ENCODE results near the gene DNAJC8.

The DNAJC8 gene

DNA sequence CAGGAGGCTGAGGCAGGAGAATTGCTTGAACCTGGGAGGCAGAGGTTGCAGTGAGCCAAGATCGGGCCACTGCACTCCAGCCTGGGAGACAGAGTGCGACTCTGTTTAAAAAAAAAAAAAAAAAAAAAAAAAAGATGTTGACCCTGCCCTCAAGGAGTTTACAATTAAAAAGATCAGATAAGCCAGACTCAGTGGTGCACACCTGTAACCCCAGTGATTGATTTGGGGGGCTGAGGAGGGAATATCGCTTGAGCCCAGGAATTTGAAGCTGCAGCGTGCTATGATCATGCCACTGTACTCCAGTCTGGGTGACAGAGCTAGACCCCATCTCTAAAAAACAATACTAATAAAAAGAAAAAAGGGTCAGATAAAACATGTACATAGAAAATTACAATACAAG, 24.9 kb upstream of the DNAJC8 start:
- no peak for TF ChIP-seq CTCF (IDR thresholded peaks at IDR 0.05; ENCODE audit: insufficient read depth, low read length, missing control alignments)
- CTCF ChIA-PET = interaction anchor here (1.2 to 12.3 kb wide), 2 partner anchors 9 to 346 kb away, joined by 3 to 148 read pairs; no protein-coding TSS in a partner anchor
- POLR2A ChIA-PET = interaction anchor here (1.5 kb wide), 1 partner anchor 324 kb away, joined by 5 read pairs; no protein-coding TSS in a partner anchor
- no peak for DNase-seq (ENCODE audit: low read depth, low spot score)
- no peak overlapping the region for H3K4me3 ChIP-seq (ENCODE audit: low read depth, low read length)

DNA sequence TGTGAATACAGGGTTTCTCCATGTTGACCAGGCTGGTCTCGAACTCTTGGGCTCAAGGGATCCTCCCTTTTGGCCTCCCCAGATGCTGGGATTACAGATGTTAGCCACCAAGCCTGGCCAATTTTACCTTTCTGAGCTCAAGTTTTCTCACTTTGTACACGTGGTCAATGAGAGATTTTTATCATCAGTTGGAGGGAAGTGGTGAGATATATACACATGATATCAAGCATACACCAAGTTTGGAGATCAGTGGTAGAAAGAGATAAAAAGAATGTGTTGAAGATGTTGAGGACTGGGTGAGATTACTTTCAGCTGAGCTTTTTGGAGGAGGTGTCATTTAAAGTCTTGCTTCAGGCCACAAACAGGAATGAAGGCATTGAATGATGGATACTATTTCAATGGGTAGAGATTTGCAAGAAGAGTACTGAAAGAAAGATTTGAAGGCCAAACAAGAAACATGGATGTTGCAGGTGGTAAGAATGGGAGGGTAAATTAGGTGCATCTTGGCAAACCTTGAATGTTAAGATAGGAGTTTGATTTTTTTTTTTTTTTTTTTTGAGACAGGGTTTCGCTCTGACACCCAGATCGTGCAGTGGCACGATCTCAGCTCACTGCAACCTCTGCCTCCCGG, 23.5 kb upstream of the DNAJC8 start:
- CTCF ChIA-PET = interaction anchor here (0.7 to 12.3 kb wide), 3 partner anchors 7 to 656 kb away, joined by 4 to 148 read pairs (median 5); no protein-coding TSS in a partner anchor
- no peak for DNase-seq (ENCODE audit: low read depth, low spot score)
- POLR2A ChIA-PET = no interaction called here

GRCh38 chr1:28249866-28250295, 17.1 kb upstream of the DNAJC8 start:
- H3K4me3 ChIP-seq (ENCODE audit: low read depth, low read length) = no peak overlapping the region
- DNase-seq (ENCODE audit: low read depth, low spot score) = no peak
- TF ChIP-seq CTCF (IDR thresholded peaks at IDR 0.05; ENCODE audit: insufficient read depth, low read length, missing control alignments) = no peak
- POLR2A ChIA-PET = interaction anchor here (0.5 to 4.1 kb wide), 7 partner anchors 11 to 388 kb away, joined by 3 to 32 read pairs (median 11); partner anchors contain the start of genes ATP5IF1, MED18, RCC1 and SESN2
- CTCF ChIA-PET = interaction anchor here (1.0 to 6.0 kb wide), 16 partner anchors 12 to 352 kb away, joined by 3 to 148 read pairs (median 12); partner anchors contain the start of genes ATP5IF1, MED18 and SESN2

More for the DNA sequence above, 23.5 kb upstream of the DNAJC8 start:
- no peak for TF ChIP-seq CTCF (IDR thresholded peaks at IDR 0.05; ENCODE audit: insufficient read depth, low read length, missing control alignments)
- H3K4me3 ChIP-seq (ENCODE audit: low read depth, low read length) = no peak overlapping the region

- ChIA-PET POLR2A (interaction anchor here (0.6 to 4.1 kb wide), 11 partner anchors 10 to 352 kb away, joined by 3 to 32 read pairs (median 4); partner anchors contain the start of genes ATP5IF1, MED18, RCC1 and SESN2), CTCF (interaction anchor here (0.7 to 6.0 kb wide), 48 partner anchors 12 to 628 kb away, joined by 3 to 148 read pairs (median 4); partner anchors contain the start of genes ATP5IF1, DNAJC8, EYA3 and MED18)
- no peak for TF ChIP-seq CTCF (IDR thresholded peaks at IDR 0.05; ENCODE audit: insufficient read depth, low read length, missing control alignments)
- DNase-seq (ENCODE audit: low read depth, low spot score) = no peak
- peak overlapping the region; percentile 2; the same call in 1 of the 2 replicates for H3K4me3 ChIP-seq (ENCODE audit: low read depth, low read length)
Measured at GRCh38 chr1:28249013-28249865, 16.4 kb upstream of the DNAJC8 start.

GRCh38 chr1:28248273-28249012, 15.6 kb upstream of the DNAJC8 start:
- DNase-seq (ENCODE audit: low read depth, low spot score) = no peak
- CTCF ChIA-PET = interaction anchor here (0.7 to 6.0 kb wide), 50 partner anchors 12 to 629 kb away, joined by 3 to 148 read pairs (median 4); partner anchors contain the start of genes ATP5IF1, DNAJC8, EYA3 and MED18
- POLR2A ChIA-PET = interaction anchor here (0.6 to 4.1 kb wide), 11 partner anchors 9 to 353 kb away, joined by 3 to 32 read pairs (median 4); partner anchors contain the start of genes ATP5IF1, MED18, RCC1 and SESN2
- peak overlapping the region; percentile 2; the same call in 1 of the 2 replicates for H3K4me3 ChIP-seq (ENCODE audit: low read depth, low read length)
- peak; percentile 83 for TF ChIP-seq CTCF (IDR thresholded peaks at IDR 0.05; ENCODE audit: insufficient read depth, low read length, missing control alignments)

Measured in AG04449 (cell line).